Measurements from ENCODE around the gene VAV3.

The VAV3 gene

GRCh38 chr1:107975851-107976250 lies 10.9 kb upstream of the VAV3 start:
- TF ChIP-seq CTCF (IDR thresholded peaks at IDR 0.05), result no peak
- TF ChIP-seq ZFX (IDR thresholded peaks at IDR 0.05; ENCODE audit: borderline replicate concordance), result no peak
- no peak overlapping the region for H3K27ac ChIP-seq

GRCh38 chr1:107974090-107974489 lies 9.1 kb upstream of the VAV3 start:
- TF ChIP-seq ZFX (IDR thresholded peaks at IDR 0.05; ENCODE audit: borderline replicate concordance), result no peak
- no peak overlapping the region for H3K27ac ChIP-seq

- H3K27ac ChIP-seq, result no peak overlapping the region
- TF ChIP-seq CTCF (IDR thresholded peaks at IDR 0.05) (no peak), ZFX (IDR thresholded peaks at IDR 0.05; ENCODE audit: borderline replicate concordance) (no peak)
Measured at GRCh38 chr1:107972391-107973180, 7.6 kb upstream of the VAV3 start.

GRCh38 chr1:107966550-107966949 lies 1.6 kb upstream of the VAV3 start:
- TF ChIP-seq ZFX (IDR thresholded peaks at IDR 0.05; ENCODE audit: borderline replicate concordance), result no peak
- no peak for TF ChIP-seq CTCF (IDR thresholded peaks at IDR 0.05)

GRCh38 chr1:107964336-107965109 lies 457 bp downstream of the VAV3 start:
- peak overlapping the region; percentile 70 for H3K27ac ChIP-seq
- TF ChIP-seq CTCF (IDR thresholded peaks at IDR 0.05) (no peak), ZFX (IDR thresholded peaks at IDR 0.05; ENCODE audit: borderline replicate concordance) (no peak)

More at GRCh38 chr1:107966550-107966949, 1.6 kb upstream of the VAV3 start:
- no peak overlapping the region for H3K27ac ChIP-seq

GRCh38 chr1:107963601-107964335 lies 1.2 kb downstream of the VAV3 start:
- TF ChIP-seq ZFX (IDR thresholded peaks at IDR 0.05; ENCODE audit: borderline replicate concordance), result no peak
- TF ChIP-seq CTCF (IDR thresholded peaks at IDR 0.05), result no peak
- H3K27ac ChIP-seq, result no peak overlapping the region

- TF ChIP-seq ZFX (IDR thresholded peaks at IDR 0.05; ENCODE audit: borderline replicate concordance) (no peak), CTCF (IDR thresholded peaks at IDR 0.05) (no peak)
- no peak overlapping the region for H3K27ac ChIP-seq
Measured at GRCh38 chr1:107963008-107963407, 2.0 kb downstream of the VAV3 start.

All from 22Rv1 (cell line).